Measurements from ENCODE around the gene BAAT.
"Not testable (repeated sequence)": the region's sequence is repeated elsewhere in the genome, so short reads cannot be mapped to it uniquely, and the experiment has no call there.

BAAT gene

GRCh38 chr9:101359679-101360078, 25.1 kb downstream of the BAAT start:
- no peak for DNase-seq

- no peak for DNase-seq
These were observed 28.2 kb downstream of the BAAT start for GRCh38 chr9:101356619-101357018.

DNA sequence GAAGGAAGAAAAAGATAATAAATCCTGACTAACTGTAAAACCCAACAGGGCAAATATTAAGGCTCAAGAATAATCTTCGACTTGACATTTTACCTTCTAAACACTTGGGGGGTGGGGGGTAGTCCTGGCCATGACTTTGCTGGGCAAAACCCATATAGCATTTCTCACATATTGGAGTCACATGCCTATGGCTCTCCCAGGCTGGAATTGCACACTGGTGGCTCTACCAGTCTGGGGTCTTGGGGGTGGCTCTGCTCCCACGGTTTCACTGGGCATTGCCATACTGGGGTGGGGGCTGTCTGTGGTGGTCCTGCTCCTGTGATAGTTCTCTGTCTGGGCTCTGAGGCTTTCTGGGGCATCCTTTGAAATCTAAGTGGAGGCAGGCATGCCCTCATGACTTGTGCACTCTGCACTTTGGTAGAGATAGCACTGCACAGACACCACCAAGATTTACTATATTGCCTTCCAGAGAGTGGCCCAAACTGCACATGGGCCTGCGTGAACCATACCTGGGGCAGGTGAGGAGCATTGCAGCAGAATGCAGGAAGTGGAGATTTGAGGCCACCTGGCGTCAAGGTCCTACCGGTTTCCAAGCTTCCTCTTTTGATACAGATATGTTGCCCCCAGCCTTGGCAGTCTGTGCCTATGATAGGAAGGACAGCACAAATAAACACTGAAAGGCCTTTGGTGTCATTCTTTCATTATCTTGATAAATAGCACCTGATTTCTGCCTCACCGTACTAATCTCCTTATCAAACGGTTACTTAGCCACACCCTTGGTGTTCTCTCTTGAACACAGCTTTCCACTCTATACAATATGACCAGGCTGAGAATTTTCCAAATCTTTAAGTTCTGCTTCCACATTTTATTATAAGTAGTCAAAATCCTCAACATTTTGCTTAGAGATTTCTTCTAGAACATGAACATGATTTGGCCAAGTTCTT, 29.8 kb downstream of the BAAT start:
- DNase-seq = no peak

DNA sequence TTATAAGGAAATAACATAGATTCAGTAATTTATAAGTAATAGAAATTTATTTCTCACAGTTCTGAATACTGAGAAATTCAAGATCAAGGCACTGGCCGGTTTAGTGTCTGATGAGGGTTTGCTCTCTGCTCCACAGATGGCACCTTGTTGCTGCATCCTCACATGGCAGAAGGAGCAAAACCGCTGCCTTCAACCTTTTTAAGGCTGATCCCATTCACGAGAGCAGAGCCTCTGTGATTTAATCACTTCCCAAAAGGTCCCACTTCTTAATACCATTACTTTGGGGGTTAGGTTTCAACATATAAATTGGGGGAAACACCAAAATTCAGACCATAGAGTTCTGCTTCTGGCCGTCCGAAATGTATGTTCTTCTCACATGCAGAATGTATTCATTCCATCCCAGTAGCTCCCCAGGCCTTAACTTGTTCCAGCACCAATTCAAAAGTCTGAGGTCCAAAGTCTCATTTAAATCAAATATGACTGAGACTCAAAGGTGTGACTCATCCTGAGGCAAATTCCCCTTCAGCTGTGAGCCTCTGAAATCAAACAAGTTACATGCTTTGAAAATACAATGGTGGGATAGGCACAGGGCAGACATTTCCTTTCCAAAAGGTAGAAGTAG, 30.6 kb downstream of the BAAT start:
- no peak for DNase-seq

DNA sequence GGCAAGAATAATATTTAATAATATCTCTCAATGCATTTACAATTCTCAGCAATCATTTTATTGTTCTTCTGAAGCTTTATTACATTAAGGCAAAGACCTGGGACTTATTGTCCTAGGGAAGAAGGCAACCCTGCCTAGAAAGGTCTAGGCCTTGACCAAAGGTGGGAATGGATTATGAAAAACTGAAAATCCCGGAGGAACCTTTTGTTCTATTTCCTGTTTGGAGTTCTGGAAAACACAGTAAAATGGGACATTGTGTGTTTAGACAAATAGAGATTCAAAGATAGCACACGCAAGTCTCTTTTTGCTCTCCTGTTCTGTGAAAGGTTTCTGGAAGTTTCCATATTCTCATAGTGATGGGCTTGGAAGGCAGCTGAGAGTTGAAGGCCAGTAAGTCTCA, 31.1 kb downstream of the BAAT start:
- no peak for DNase-seq

DNA sequence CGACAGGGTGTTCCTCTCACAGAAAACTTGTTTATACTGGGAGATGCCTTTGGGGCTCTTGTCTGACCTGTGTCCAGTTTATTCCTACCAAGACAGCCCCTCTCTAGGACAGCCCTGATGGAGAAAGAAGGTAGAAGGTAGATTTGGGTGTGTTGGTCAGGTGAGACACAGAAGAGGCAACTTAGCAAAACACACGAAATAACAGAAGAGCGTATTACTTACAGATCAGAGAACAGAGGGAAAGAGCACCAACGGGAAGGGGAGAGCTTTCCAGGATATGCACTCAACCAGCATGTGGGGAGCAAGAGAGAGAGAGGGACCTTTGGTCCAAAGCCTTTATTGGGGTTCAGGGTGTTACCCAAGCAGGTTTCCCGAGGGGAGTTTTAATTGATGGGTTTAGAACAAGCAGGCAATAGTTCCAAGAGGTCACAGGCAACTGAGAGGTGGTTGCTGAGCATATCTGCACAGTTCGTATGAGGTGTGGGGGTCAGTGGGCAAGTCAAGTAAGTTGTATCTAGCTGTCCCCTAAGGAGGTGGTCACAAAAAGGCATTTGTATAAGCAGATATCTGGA, 31.8 kb downstream of the BAAT start:
- DNase-seq = no peak

DNA sequence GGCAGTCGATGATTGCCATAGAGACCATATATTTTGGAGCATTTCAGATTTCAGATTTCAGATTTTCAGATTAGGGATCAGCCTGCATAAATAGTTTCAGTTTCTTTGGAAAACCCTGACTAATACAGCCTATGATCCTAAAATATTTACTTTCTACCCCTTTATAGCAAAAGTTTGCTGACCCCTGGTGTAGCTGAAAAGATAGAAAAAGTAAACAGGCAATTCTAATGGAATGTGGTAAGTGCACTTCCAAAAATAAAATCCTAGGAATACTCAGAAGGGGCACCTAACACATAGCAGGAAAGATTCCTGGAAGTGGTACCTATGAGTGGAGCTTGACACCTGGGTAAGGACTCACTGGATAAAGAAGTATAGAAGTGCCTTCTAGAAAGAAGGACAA, 34.5 kb downstream of the BAAT start:
- no peak for DNase-seq

- no peak for DNase-seq
These were observed 42.2 kb downstream of the BAAT start for GRCh38 chr9:101342595-101342994.

GRCh38 chr9:101341958-101342357, 42.8 kb downstream of the BAAT start:
- DNase-seq = no peak

GRCh38 chr9:101337237-101337636, 47.6 kb downstream of the BAAT start:
- DNase-seq = no peak

DNA sequence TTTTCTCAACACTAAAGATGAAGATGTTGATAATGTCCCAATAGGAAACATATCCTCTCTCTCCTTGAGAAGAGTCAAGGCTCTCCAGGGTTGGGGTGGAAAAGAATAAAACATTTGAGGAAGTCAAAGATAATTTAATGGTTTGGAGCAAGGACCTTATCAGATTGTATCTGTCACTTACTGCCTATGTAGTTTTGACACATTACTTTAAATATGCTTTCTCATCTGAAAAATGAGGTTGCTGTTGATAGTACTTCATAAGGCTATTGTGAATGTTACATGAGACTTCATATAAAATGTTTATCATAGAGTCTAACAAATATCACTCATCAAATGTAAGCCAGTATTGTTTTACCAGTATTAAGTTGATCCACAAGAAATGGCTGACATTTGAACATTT, 48.7 kb downstream of the BAAT start:
- no peak for DNase-seq

DNA sequence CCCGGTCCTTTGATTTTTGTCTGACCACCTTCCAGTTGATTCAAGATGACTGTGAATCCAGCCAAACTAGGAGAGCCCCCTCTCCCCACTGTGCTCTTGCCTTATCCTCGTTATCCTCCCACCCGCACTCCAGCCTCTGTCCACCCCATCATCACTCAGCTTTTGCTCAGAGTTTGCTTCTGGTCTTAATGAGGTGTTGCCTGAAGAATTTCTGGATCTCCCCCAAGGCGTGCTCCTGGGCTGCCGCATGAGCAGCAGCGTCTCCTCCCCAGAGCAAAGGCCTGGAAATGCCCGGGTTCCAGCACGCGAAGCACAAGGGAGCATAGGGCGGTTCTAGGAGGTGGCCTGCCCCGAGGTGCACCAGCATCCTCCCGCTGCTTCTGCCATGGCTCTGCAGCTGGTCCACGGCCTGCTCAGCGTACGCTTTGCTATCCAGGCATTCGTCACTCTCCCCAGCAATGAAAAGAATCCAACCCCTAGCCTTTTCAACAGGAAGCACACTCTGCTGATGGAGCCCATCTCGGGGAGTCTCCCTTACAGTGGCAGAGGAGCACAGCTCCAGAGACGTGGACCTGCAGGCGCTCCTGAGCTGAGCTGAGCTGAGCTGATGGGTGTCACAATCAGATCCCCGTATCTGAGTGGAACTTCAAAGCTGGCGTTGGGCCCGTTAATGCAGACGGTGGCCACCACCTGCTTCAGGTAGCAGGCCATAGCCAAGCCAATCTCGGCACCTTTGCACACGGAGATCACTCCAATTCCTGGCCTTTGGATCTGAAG, 50.7 kb downstream of the BAAT start:
- DNase-seq = no peak

DNA sequence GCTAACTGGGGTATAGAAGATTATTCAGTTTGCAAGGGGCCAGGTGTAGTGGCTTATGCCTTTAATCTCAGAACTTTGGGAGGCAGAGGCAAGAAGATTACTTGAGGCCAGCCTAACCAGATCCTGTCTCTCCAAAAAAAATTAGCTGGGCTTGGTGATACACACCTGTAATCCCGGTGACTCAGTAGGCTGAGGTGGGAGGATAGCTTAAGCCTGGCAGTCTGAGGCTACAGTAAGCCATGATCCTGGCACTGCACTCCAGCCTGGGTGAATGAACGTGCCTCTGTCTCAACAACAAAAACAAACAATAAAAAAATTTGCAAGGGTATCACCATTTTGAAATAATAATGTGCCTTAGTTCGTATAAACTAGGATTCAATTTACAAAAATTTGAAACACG, 51.3 kb downstream of the BAAT start:
- DNase-seq = no peak

DNA sequence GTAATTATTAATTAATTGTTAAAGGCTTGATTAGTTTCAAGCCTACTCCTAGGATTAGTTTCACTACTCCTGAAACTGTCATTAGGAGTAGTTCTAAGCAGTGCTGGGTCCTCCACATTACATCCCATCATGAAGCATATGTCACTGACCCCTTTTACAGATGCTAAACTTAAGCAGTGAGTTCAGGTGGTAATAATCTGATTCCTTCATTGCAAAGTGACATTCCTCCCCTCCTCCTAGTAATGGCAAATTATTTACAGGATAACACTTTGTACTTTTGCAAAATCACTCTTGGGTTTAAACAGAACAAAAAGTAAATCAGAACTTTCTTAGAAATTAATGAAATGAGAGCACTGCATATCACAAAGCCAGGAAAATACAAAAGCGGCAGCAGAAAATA, 52.4 kb downstream of the BAAT start:
- no peak for DNase-seq

DNA sequence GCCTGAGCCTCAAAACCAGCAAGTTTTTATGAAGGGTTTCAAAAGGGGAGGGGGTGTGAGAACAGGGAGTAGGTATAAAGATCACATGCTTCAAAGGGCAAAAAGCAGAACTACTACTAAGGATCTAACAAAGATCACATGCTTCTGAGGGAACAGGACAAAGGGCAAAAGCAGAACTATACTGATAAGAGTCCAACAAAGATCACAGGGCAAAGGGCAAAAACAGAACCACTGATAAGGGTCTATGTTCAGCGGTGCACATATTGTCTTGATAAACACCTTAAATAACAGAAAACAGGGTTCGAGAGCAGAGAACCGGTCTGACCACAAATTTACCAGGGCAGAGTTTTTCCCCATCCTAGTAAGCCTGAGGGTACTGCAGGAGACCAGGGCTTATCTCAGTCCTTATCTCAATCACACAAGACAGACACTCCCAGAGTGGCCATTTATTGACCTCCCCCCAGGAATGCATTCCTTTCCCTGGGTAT, 57.3 kb downstream of the BAAT start:
- DNase-seq = not testable (repeated sequence)

GRCh38 chr9:101326501-101326900, 58.3 kb downstream of the BAAT start:
- no peak for DNase-seq

- DNase-seq = no peak
These were observed 58.8 kb downstream of the BAAT start for GRCh38 chr9:101326035-101326434.

GRCh38 chr9:101325053-101325452, 59.8 kb downstream of the BAAT start:
- no peak for DNase-seq

DNA sequence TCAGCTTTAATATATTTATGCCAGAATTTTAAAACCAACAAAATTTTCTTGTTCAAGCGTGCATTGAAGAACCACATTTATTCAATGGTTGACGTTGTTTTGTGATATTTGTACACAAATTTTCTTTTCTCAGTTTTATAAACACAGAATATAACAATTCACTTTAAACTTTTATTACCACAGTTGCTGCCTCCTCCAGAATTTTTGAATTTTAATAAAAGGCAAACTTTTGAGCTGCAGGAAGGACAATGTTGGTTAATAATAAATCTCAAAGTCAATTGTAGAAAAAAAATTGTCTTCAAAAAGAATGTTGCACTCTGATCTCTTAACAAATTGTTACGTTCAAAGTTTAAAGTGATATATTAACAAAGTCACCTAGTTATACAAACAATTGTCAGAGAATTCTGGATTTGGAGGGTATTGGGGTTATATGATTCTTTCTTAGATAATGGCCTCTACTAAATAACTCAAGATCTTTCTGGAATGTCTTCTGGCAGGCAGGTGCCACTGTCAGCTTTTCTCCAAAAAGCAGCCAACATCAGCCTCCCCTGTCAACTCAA, 60.5 kb downstream of the BAAT start:
- no peak for DNase-seq

DNA sequence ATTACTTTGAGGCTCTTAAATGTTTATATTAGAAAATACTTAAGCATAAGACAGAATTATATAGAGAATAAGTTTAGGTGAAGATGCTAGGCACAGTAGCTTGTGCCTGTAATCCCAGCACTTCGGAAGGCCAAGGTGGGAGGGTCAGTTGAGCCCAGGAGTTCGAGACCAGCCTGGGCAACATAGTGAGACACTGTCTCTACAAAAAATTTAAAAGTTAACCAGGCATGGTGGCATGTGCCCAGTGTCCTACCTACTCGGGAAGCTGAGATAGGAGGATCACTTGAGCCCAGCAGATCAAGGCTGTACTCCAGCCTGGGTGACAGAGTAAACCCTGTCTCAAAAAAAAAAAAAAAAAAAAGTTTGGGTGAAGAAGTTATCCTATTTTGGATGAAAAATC, 61.7 kb downstream of the BAAT start:
- no peak for DNase-seq

DNA sequence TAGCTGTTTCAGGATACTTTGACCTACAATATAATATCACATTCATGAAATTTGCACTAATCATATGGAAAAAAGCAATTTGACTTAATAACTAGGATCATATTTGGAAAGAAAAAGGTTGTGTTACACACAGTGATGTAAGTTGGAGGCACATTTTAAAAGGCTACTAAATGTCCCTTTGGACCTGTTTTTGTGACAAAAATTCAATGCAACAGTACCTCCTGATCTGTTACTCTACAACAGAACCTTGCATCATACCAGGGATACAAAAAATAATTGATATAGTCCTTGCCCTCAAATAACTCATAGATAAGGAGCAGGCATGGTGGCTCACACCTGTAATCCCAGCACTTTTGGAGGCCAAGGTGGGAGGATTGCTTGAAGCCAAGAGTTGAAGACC, 67.1 kb downstream of the BAAT start:
- DNase-seq = no peak

GRCh38 chr9:101315112-101315450, 69.7 kb downstream of the BAAT start:
- no peak for DNase-seq

DNA sequence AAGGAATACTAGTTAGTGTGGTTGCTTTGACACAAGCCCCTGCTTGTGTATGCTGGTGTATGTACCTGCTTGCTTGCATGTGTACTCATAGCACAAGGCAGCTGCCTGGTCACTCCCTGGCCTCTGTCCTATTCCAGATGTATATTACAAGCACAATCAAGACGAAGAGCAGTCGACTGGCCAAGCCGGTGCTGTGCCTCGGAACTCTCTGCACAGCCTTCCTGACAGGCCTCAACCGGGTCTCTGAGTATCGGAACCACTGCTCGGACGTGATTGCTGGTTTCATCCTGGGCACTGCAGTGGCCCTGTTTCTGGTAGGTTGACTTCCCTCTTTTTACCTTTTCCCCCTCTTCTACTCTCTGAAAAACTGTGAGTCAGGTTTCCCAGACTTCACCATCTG, 72.1 kb downstream of the BAAT start:
- DNase-seq = no peak
